Mesenchymal stem cell (in vitro differentiated cells and primary cell): ENCODE measurements around the gene TBC1D16.
"Not testable (repeated sequence)": the region's sequence is repeated elsewhere in the genome, so short reads cannot be mapped to it uniquely, and the experiment has no call there.

Source experiments
- DNase-seq: peaks from one replicate; pipeline ENCODE4 v3.0.0-alpha.2; 2013
- H2AFZ ChIP-seq: one replicate; pipeline ENCODE4 v1.6.1; 2013; ENCODE audit warnings: low read depth, mild to moderate bottlenecking, control low read depth, inconsistent platforms, low read length, moderate library complexity
- H2AK5ac ChIP-seq: 2 replicates; pipeline ENCODE4 v1.6.1; 2013; ENCODE audit warnings: low read length, moderate library complexity, mild to moderate bottlenecking, inconsistent platforms; ENCODE audit not compliant: severe bottlenecking
- H2BK120ac ChIP-seq: one replicate; pipeline ENCODE4 v1.6.1; 2013; ENCODE audit warnings: low read depth, mild to moderate bottlenecking, inconsistent platforms, low read length, moderate library complexity
- H2BK12ac ChIP-seq, 2 experiments: one replicate each; pipeline ENCODE4 v1.6.1; 2013; ENCODE audit warnings: inconsistent platforms in 2 of 2, low read length in 2 of 2, mild to moderate bottlenecking in 2 of 2, moderate library complexity in 2 of 2, control low read depth in 1 of 2
- H2BK15ac ChIP-seq: one replicate; pipeline ENCODE4 v1.6.1; 2013; ENCODE audit warnings: mild to moderate bottlenecking, low read depth, inconsistent platforms; ENCODE audit not compliant: poor library complexity, severe bottlenecking
- H2BK5ac ChIP-seq: 2 replicates; pipeline ENCODE4 v1.6.1; 2013; ENCODE audit warnings: low read depth, mild to moderate bottlenecking, low read length, control low read depth, inconsistent platforms; ENCODE audit not compliant: poor library complexity, severe bottlenecking
- H3K14ac ChIP-seq, 2 experiments: one replicate each; pipeline ENCODE4 v1.6.1; 2013; ENCODE audit warnings: inconsistent platforms in 2 of 2, low read length in 2 of 2, control low read depth in 1 of 2, mild to moderate bottlenecking in 1 of 2, moderate library complexity in 1 of 2
- H3K18ac ChIP-seq, 2 experiments: one replicate each; pipeline ENCODE4 v1.6.1; 2013; ENCODE audit warnings: inconsistent platforms in 2 of 2, low read length in 2 of 2, control low read depth in 1 of 2, low read depth in 1 of 2, mild to moderate bottlenecking in 1 of 2
- H3K23ac ChIP-seq, 2 experiments: one replicate each; pipeline ENCODE4 v1.6.1; 2013; ENCODE audit warnings: inconsistent platforms in 2 of 2, low read length in 2 of 2, mild to moderate bottlenecking in 2 of 2, moderate library complexity in 2 of 2, control low read depth in 1 of 2
- H3K27ac ChIP-seq: 2 replicates; pipeline ENCODE4 v1.5.1; 2013; ENCODE audit warnings: mild to moderate bottlenecking, moderate library complexity, low read length, control low read depth, inconsistent platforms; ENCODE audit not compliant: poor library complexity, severe bottlenecking
- H3K27me3 ChIP-seq, 2 experiments: 2 replicates each; pipeline versions ENCODE4 v1.6.1 to v1.7.0; 2013; ENCODE audit warnings: low read length in 2 of 2, mild to moderate bottlenecking in 2 of 2, moderate library complexity in 2 of 2, control low read depth in 1 of 2, inconsistent platforms in 1 of 2; ENCODE audit not compliant: control insufficient read depth in 1 of 2, insufficient read depth in 1 of 2
- H3K36me3 ChIP-seq, 2 experiments: 2 replicates each; pipeline versions ENCODE4 v1.6.1 to v1.7.0; 2013; ENCODE audit warnings: low read length in 2 of 2, control low read depth in 1 of 2, inconsistent platforms in 1 of 2, low read depth in 1 of 2, mild to moderate bottlenecking in 1 of 2; ENCODE audit not compliant: insufficient read depth in 2 of 2, control insufficient read depth in 1 of 2
- H3K4ac ChIP-seq, 2 experiments: one replicate each; pipeline ENCODE4 v1.6.1; 2013; ENCODE audit warnings: inconsistent platforms in 2 of 2, low read length in 2 of 2, mild to moderate bottlenecking in 2 of 2, moderate library complexity in 2 of 2, control low read depth in 1 of 2, low read depth in 1 of 2
- H3K4me1 ChIP-seq: 2 replicates; pipeline ENCODE4 v1.6.1; 2013; ENCODE audit warnings: low read depth, low read length, control low read depth; ENCODE audit not compliant: control insufficient read depth, insufficient read depth
- H3K4me2 ChIP-seq: 2 replicates; pipeline ENCODE4 v1.6.1; 2013; ENCODE audit warnings: low read length, mild to moderate bottlenecking, inconsistent platforms; ENCODE audit not compliant: poor library complexity, severe bottlenecking
- H3K4me3 ChIP-seq, 2 experiments: 2 replicates each; pipeline versions ENCODE4 v1.5.1 to v1.7.0; 2013; ENCODE audit warnings: low read length in 2 of 2, mild to moderate bottlenecking in 2 of 2, control low read depth in 1 of 2, low read depth in 1 of 2; ENCODE audit not compliant: insufficient read depth in 1 of 2
- H3K79me1 ChIP-seq: replicated peaks from 2 replicates; pipeline ENCODE4 v1.6.1; 2013; ENCODE audit warnings: mild to moderate bottlenecking, control low read depth, low read length, inconsistent platforms; ENCODE audit not compliant: poor library complexity, severe bottlenecking
- H3K9ac ChIP-seq: 2 replicates; pipeline ENCODE4 v1.7.0; 2013; ENCODE audit warnings: mild to moderate bottlenecking, low read length, moderate library complexity
- H3K9me3 ChIP-seq: 2 replicates; pipeline ENCODE4 v1.7.0; 2013; ENCODE audit warnings: mild to moderate bottlenecking, low read length; ENCODE audit not compliant: control insufficient read depth
- H4K8ac ChIP-seq: one replicate; pipeline ENCODE4 v1.6.1; 2013; ENCODE audit warnings: inconsistent platforms, mild to moderate bottlenecking, low read length, moderate library complexity
- H4K91ac ChIP-seq: one replicate; pipeline ENCODE4 v1.6.1; 2013; ENCODE audit warnings: mild to moderate bottlenecking, low read length, inconsistent platforms
- WGBS: methylation state at CpG from one replicate; pipeline ENCODE4 v1.1.7; 2013; ENCODE audit warnings: mixed read lengths; 5-methylcytosine and 5-hydroxymethylcytosine counted together

Gene TBC1D16

DNA sequence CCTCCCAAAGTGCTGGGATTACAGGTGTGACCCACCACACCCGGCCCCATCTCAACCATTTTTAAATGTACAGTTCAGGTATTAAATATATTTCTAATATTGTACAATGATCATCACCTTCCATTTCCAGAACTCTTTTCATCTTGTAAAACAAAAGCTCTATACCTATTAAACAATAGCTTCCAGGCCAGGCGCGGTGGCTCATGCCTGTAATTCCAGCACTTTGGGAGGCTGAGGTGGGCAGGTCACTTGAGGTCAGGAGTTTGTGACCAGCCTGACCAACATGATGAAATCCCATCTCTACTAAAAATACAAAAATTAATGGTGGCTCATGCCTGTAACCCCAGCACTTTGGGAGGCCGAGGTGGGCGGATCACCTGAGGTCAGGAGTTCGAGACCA lies 73.2 kb downstream of the TBC1D16 start:
- not testable (repeated sequence) for DNase-seq, H2BK15ac ChIP-seq, H3K4me2 ChIP-seq, H3K4me1 ChIP-seq, H2BK12ac ChIP-seq, H3K27me3 ChIP-seq, H2BK5ac ChIP-seq, H3K14ac ChIP-seq, H3K4ac ChIP-seq, H4K8ac ChIP-seq, H4K91ac ChIP-seq, H3K27ac ChIP-seq, H3K18ac ChIP-seq, H3K9me3 ChIP-seq, H3K4me3 ChIP-seq, H3K36me3 ChIP-seq, H2BK120ac ChIP-seq, H3K9ac ChIP-seq, H2AFZ ChIP-seq, H3K23ac ChIP-seq, H2AK5ac ChIP-seq
- WGBS = 100% methylated on average over 5 of the region's 6 CpGs
- H3K79me1 ChIP-seq = peaks cover 12% of the 10 kb centered on the region

DNA sequence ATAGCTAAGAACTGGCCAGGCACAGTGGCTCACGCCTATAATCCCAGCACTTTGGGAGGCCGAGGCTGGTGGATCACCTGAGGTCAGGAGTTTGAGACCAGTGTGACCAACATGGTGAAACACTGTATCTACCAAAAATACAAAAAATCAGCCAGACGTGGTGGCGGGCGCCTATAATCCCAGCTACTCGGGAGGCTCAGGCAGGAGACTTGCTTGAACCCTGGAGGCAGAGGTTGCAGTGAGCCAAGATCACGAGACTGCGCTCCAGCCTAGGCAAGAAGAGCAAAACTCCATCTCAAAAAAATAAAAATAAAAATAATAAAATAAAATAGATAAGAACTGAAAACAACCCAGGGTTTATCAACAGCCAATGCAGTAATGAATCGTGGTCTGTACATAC lies 74.1 kb downstream of the TBC1D16 start:
- H3K23ac ChIP-seq, H2BK12ac ChIP-seq, H2BK5ac ChIP-seq, DNase-seq, H3K36me3 ChIP-seq, H3K27me3 ChIP-seq, H3K27ac ChIP-seq, H2AFZ ChIP-seq, H3K4me3 ChIP-seq, H2BK15ac ChIP-seq, H4K91ac ChIP-seq, H3K4me2 ChIP-seq, H2BK120ac ChIP-seq, H3K4me1 ChIP-seq, H2AK5ac ChIP-seq, H3K9me3 ChIP-seq, H4K8ac ChIP-seq, H3K9ac ChIP-seq, H3K14ac ChIP-seq, H3K18ac ChIP-seq, H3K4ac ChIP-seq: not testable (repeated sequence)
- peaks cover 16% of the 10 kb centered on the region for H3K79me1 ChIP-seq
- WGBS = 99% methylated on average over 7 of the region's 9 CpGs

DNA sequence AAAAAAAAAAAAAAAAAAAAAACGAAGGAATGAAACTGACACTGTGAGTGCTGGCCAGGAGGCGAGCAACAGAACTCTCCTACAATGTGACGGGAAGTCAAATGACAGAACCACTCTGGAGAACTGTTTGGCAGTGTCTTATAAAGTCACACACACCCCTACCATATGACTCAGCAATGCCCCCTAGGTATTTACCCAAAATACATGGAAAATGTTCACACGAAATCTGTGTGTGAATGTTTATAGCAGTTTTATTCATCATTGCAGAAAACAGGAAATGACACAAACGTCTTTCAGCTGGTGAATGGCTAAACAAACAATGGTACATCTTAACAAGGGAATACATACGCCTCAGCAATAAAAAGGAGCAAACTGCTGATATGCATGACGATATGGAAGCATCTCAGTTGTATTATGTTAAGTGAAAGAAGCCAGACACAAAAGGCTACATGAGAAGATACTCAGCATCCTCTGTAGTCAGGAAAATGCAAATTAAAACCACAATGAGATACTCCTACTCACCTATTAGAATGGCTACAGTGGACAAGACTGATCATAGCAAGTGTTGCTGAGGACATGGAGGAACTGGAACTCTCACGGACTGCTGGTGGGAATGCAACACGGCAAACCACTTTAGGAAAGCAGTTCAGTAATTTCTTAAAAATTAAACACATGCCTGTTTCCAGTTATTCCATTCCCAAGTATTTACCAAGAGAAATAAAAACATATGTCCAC lies 74.7 kb downstream of the TBC1D16 start:
- H3K4me2 ChIP-seq = no peak overlapping the region
- no peak overlapping the region for H4K91ac ChIP-seq
- peaks cover 14% of the 10 kb centered on the region for H3K79me1 ChIP-seq
- H2BK5ac ChIP-seq = no peak overlapping the region
- H4K8ac ChIP-seq = no peak overlapping the region
- no peak overlapping the region for H3K4ac ChIP-seq
- peaks cover 3% of the 10 kb centered on the region for H3K4me1 ChIP-seq
- H3K9ac ChIP-seq = no peak overlapping the region
- H3K18ac ChIP-seq = no peak overlapping the region
- H2BK12ac ChIP-seq = no peak overlapping the region
- H3K27ac ChIP-seq = no peak overlapping the region
- H3K23ac ChIP-seq = no peak overlapping the region
- H2BK120ac ChIP-seq = no peak overlapping the region
- H2AFZ ChIP-seq = no peak overlapping the region
- no peak overlapping the region for H3K4me3 ChIP-seq
- 100% methylated on average over 2 of the region's 9 CpGs for WGBS
- peaks cover 0 to 3% of the 10 kb centered on the region in 2 experiments for H3K36me3 ChIP-seq
- H2BK15ac ChIP-seq = no peak overlapping the region
- H3K27me3 ChIP-seq = no peaks in the 10 kb centered on the region
- H2AK5ac ChIP-seq = no peak overlapping the region
- peak; percentile 60 for DNase-seq
- no peak overlapping the region for H3K14ac ChIP-seq
- H3K9me3 ChIP-seq = no peaks in the 10 kb centered on the region

DNA sequence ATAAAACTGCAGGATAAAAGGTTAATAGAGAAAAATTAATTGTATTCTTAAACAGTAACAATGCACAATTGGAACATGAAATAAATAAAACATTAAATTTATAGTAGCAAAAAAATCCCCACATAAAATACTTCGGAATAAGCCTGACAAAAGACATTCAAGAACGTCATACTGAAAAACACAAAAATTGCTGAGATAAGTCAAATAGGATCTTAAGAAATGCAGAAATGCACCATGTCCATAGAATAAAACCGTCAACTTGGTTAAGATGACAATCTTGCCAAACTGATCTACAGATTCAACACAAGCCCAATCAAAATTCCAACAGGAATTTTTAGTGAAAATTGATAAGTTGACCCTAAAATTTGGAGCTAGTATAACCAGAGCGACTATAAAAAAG lies 76.6 kb downstream of the TBC1D16 start:
- no peak overlapping the region for H4K8ac ChIP-seq
- no peak for DNase-seq
- H3K36me3 ChIP-seq = peaks cover 0 to 14% of the 10 kb centered on the region in 2 experiments
- no peak overlapping the region for H4K91ac ChIP-seq
- WGBS = 94% methylated on average over 3 of the region's 4 CpGs
- H3K23ac ChIP-seq = no peak overlapping the region
- H3K14ac ChIP-seq = no peak overlapping the region
- no peak overlapping the region for H3K4me2 ChIP-seq
- no peaks in the 10 kb centered on the region for H3K27me3 ChIP-seq
- no peak overlapping the region for H2BK120ac ChIP-seq
- H2BK15ac ChIP-seq = no peak overlapping the region
- no peak overlapping the region for H2BK5ac ChIP-seq
- H3K4me3 ChIP-seq = no peak overlapping the region
- H3K18ac ChIP-seq = no peak overlapping the region
- no peak overlapping the region for H2BK12ac ChIP-seq
- H3K9ac ChIP-seq = no peak overlapping the region
- no peak overlapping the region for H3K4ac ChIP-seq
- no peak overlapping the region for H2AK5ac ChIP-seq
- H3K4me1 ChIP-seq = peaks cover 5% of the 10 kb centered on the region
- H2AFZ ChIP-seq = no peak overlapping the region
- no peaks in the 10 kb centered on the region for H3K9me3 ChIP-seq
- H3K79me1 ChIP-seq = peaks cover 21% of the 10 kb centered on the region
- H3K27ac ChIP-seq = no peak overlapping the region
